Fibroblast of pulmonary artery (primary cell): ENCODE results near the gene LAIR1.

Experiments used
- DNase-seq: peaks from one replicate; pipeline ENCODE4 v3.0.0-alpha.2; 2010; ENCODE audit warnings: low read depth
- H3K4me3 ChIP-seq: replicated peaks from 2 replicates; pipeline ENCODE4 v1.5.1; 2011; ENCODE audit warnings: low read depth, mild to moderate bottlenecking, control low read depth, low read length, moderate library complexity
- TF ChIP-seq, protein P1 (sequence below): IDR thresholded peaks from 2 replicates; pipeline ENCODE4 v1.5.1; 2011; ENCODE audit warnings: mild to moderate bottlenecking, control low read depth, low read length, inconsistent platforms; ENCODE audit errors: missing control alignments

LAIR1 gene, protein sequence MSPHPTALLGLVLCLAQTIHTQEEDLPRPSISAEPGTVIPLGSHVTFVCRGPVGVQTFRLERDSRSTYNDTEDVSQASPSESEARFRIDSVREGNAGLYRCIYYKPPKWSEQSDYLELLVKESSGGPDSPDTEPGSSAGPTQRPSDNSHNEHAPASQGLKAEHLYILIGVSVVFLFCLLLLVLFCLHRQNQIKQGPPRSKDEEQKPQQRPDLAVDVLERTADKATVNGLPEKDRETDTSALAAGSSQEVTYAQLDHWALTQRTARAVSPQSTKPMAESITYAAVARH

DNA sequence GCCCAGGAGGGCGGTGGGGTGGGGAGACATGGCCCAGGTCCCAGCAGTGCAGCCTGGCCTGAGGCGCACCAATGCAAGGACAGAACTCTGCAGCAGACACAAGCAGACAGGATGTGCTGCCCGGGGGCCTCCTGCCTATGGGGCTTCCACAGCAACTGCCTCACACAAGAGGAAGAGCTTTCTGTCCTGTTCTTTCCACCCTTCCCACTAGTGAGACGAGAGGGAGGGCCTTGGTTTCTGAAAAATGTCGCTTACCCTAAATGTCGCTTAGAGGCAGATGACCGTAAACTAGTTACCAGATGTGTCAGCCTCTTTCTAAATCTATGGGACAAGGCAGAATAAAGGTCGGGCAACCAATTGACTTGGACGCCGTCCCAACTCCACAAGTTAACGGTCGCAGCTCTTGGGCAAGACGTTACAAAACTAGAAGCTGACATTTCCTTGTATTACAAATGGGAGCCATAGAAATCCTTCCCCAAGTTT is at the start of gene LAIR1:
Gene LAIR1, minus strand, starts transcription at position 157 of the 483 bp plus-strand sequence. Its CDS starts 127 bp downstream, at position 30.
- TF ChIP-seq, protein P1, sequence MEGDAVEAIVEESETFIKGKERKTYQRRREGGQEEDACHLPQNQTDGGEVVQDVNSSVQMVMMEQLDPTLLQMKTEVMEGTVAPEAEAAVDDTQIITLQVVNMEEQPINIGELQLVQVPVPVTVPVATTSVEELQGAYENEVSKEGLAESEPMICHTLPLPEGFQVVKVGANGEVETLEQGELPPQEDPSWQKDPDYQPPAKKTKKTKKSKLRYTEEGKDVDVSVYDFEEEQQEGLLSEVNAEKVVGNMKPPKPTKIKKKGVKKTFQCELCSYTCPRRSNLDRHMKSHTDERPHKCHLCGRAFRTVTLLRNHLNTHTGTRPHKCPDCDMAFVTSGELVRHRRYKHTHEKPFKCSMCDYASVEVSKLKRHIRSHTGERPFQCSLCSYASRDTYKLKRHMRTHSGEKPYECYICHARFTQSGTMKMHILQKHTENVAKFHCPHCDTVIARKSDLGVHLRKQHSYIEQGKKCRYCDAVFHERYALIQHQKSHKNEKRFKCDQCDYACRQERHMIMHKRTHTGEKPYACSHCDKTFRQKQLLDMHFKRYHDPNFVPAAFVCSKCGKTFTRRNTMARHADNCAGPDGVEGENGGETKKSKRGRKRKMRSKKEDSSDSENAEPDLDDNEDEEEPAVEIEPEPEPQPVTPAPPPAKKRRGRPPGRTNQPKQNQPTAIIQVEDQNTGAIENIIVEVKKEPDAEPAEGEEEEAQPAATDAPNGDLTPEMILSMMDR: no peak
- no peak within 1 kb of the TSS for H3K4me3 ChIP-seq
- no peak for DNase-seq

DNA sequence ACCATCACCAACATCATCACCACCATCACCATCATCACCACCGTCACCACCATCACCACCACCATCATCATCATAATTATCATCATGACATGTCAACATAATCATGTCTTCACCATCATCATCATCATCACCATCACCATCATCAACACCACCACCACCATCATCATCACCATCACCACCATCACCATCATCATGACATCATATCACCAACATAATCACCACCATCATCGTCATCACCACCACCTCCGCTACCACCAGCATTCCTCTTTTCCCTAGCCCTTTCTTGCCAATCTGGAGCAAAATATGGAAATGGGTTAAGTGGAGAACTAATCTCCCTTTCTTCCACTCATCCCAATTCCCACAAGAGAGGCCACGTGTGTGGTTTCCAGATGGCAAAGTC is 49.4 kb upstream of the LAIR1 start:
- TF ChIP-seq, protein P1: no peak
- no peak for DNase-seq

DNA sequence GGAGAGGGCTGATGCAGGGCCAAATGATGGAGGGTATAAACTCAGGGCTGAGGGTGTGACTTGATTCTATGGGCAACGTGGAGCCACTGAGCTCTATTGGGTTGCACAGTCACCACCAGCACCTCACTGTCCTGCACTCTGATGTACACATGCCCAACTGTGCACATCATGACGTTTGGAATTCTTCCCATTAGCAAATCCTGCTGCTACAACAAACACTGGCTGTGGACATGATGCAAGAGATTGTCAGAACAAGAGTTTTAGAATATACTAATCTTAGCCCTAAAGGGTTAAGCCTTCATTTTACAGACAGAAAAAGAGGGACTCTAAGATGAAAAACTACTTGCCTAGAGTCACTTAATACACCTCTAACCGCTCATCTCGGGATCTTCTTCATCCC is 48.1 kb upstream of the LAIR1 start:
- no peak overlapping the region for H3K4me3 ChIP-seq
- DNase-seq: no peak
- TF ChIP-seq, protein P1: no peak

More for the DNA sequence above, 49.4 kb upstream of the LAIR1 start:
- no peak overlapping the region for H3K4me3 ChIP-seq

DNA sequence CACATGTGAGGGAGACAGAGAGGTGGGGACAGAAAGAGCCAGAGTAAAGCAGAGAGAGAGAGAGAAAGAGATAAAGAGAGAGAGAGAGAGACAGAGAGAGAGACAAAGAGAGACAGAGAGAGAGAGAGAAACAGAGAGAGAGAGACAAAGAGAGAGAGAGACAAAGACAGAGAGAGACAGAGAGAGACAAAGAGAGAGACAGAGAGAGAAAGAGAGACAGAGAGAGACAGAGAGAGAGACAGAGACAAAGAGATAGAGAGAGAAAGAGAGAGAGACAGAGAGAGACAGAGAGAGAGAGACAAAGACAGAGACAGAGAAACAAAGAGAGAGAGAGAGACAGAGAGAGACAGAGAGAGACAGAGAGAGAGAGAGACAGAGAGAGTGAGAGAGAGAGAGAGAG is 46.3 kb upstream of the LAIR1 start:
- H3K4me3 ChIP-seq: no peak overlapping the region
- TF ChIP-seq, protein P1: no peak
- no peak for DNase-seq

DNA sequence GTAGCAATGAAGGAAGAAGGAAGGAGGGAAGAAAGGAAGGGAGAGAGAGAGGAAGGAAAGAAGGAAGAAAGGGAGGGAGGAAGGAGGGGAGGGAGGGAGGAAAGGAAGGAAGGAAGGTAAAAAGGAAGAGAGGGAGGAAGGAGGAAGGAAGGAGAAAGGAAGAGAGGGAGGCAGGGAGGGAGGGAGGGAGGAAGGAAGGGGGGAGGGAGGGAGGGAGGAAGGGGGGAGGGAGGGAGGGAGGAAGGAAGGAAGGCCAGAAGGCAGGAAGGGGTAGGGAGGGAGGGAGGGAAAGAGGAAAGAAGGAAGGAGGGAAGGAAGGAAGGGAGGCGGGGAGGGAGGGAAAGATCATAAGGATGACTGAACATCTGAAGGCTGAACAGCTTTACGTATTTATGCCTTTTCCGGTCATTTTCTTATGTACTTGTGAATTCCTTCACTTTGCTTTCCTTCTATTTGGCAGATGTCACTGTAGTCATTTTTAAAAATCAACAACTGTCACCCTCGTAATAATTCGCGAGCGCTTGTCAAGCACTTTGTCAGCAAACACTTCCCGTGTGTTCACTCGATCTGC is 43.8 kb upstream of the LAIR1 start:
- H3K4me3 ChIP-seq: no peak overlapping the region
- DNase-seq: no peak

DNA sequence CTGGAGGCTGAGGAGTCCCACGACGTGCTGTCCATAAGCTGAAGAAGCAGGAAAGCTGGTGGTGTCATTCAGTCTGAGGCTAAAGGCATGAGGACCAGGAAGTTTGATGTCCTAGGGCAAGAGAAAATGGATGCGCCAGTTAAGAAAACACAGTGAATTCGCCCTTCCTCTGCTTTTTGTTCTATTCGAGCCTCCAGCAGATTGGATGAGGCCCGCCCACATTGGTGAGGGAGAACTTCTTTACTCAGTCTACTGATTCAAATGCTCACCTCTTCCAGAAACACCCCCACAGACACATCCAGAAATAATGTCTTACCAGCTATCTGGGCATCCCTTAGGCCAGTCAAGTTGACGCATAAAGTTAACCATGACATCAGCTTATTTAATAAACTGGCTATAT is 43.0 kb upstream of the LAIR1 start:
- TF ChIP-seq, protein P1: no peak
- H3K4me3 ChIP-seq: no peak overlapping the region
- DNase-seq: no peak

More for the DNA sequence above, 43.8 kb upstream of the LAIR1 start:
- TF ChIP-seq, protein P1: no peak
